Measurements from ENCODE around the gene COQ2. TPM values are rescaled to one million over a fixed set of nuclear protein-coding genes. Genes with fewer than 3 reads are reported as not detected.

The COQ2 gene
- total RNA-seq = 25.9 and 26.9 TPM in 2 replicates

GRCh38 chr4:83284193-83285054 is at the start of gene COQ2:
Gene COQ2 (minus strand): TSS chr4:83284798. CDS start chr4:83284764, 34 bp downstream.

Other genes with a start within 250 kb of the COQ2 start
- gene COPS4, start 249.6 kb downstream of the COQ2 start, total RNA-seq = 50.3 and 52.0 TPM in 2 replicates
- 0.34 and 0.89 TPM in 2 replicates for gene PLAC8, start 170.1 kb downstream of the COQ2 start, total RNA-seq
- gene HPSE, start 50.0 kb upstream of the COQ2 start, total RNA-seq = 0.59 and 1.0 TPM in 2 replicates
- gene HELQ, start 171.0 kb upstream of the COQ2 start, total RNA-seq = 6.7 and 7.1 TPM in 2 replicates
- 32.3 and 47.9 TPM in 2 replicates for gene MRPS18C, start 171.3 kb upstream of the COQ2 start, total RNA-seq
- 9.7 and 12.4 TPM in 2 replicates for gene ABRAXAS1, start 200.3 kb upstream of the COQ2 start, total RNA-seq

Measured in bronchus fibroblast of lung (primary cell).